Large intestine (tissue), 12 donors: ENCODE data around the gene SNW1. TPM values are rescaled to one million over a fixed set of nuclear protein-coding genes. Genes with fewer than 3 reads are reported as not detected.
"Not testable (repeated sequence)": the region's sequence is repeated elsewhere in the genome, so short reads cannot be mapped to it uniquely, and the experiment has no call there.

ENCODE experiments used
- DNase-seq, 2 donors: peaks; one replicate each; pipeline versions ENCODE4 v3.0.0 to v3.0.0-alpha.2; 2013
- H3K27ac ChIP-seq: one replicate; pipeline ENCODE4 v1.5.1; 2013; ENCODE audit warnings: low read length
- H3K27me3 ChIP-seq: 2 replicates; pipeline ENCODE4 v1.6.1; 2013; ENCODE audit warnings: low read length; ENCODE audit not compliant: control insufficient read depth, insufficient read depth
- H3K36me3 ChIP-seq: 2 replicates; pipeline ENCODE4 v1.6.1; 2013; ENCODE audit warnings: low read length; ENCODE audit not compliant: control insufficient read depth, insufficient read depth
- H3K4me1 ChIP-seq: one replicate; pipeline ENCODE4 v1.6.1; 2013; ENCODE audit warnings: low read length; ENCODE audit not compliant: control insufficient read depth, insufficient read depth
- H3K4me3 ChIP-seq: one replicate; pipeline ENCODE4 v1.5.1; 2013; ENCODE audit warnings: low read length
- H3K9me3 ChIP-seq: one replicate; pipeline ENCODE4 v1.6.1; 2013; ENCODE audit warnings: mild to moderate bottlenecking, low read depth, low read length, moderate library complexity; ENCODE audit not compliant: control insufficient read depth
- WGBS: methylation state at CpG from one replicate; pipeline ENCODE4 v1.1.5; 2013; ENCODE audit warnings: low lambda C conversion rate; ENCODE audit not compliant: insufficient coverage; 5-methylcytosine and 5-hydroxymethylcytosine counted together
- long read RNA-seq, 11 donors: transcript quantifications; one replicate each; lab custom pipeline, GENCODE V29; 2026
- polyA plus RNA-seq: library from polyadenylated mRNA; unstranded; fragments of 120-200 nt; gene quantifications from one replicate; pipeline ENCODE4 v1.2.1, GENCODE V29; 2013

SNW1 gene
- polyA plus RNA-seq, result 65.3 TPM
- long read RNA-seq, donor 1, transcript SNW1-201 (14 exons, 2,163 nt), result major isoform, 10 of 12 reads
- long read RNA-seq, donor 1, partial matches to known transcripts, result 0 of 12 reads
- long read RNA-seq, donor 1, other reads (novel, unspliced or antisense), result 0 of 12 reads
- long read RNA-seq, donor 2, transcript SNW1-201 (14 exons, 2,163 nt), result major isoform, 11 of 44 reads
- long read RNA-seq, donor 2, partial matches to known transcripts, result 29 of 44 reads
- long read RNA-seq, donor 2, other reads (novel, unspliced or antisense), result 0 of 44 reads
- long read RNA-seq, donor 3, result 0 reads
- long read RNA-seq, donor 4, partial matches to known transcripts, result 0 of 3 reads
- long read RNA-seq, donor 4, other reads (novel, unspliced or antisense), result 0 of 3 reads
- long read RNA-seq, donor 5, transcript SNW1-201 (14 exons, 2,163 nt), result major isoform, 9 of 10 reads
- long read RNA-seq, donor 5, partial matches to known transcripts, result 0 of 10 reads
- long read RNA-seq, donor 5, other reads (novel, unspliced or antisense), result 0 of 10 reads
- long read RNA-seq, donor 6, partial matches to known transcripts, result 25 of 30 reads
- long read RNA-seq, donor 6, other reads (novel, unspliced or antisense), result 0 of 30 reads
- long read RNA-seq, donor 7, partial matches to known transcripts, result 6 of 10 reads
- long read RNA-seq, donor 7, other reads (novel, unspliced or antisense), result 0 of 10 reads
- long read RNA-seq, donor 8, transcript SNW1-201 (14 exons, 2,163 nt), result major isoform, 6 of 45 reads
- long read RNA-seq, donor 8, partial matches to known transcripts, result 34 of 45 reads
- long read RNA-seq, donor 8, other reads (novel, unspliced or antisense), result 0 of 45 reads
- long read RNA-seq, donor 9, transcript SNW1-201 (14 exons, 2,163 nt), result major isoform, 6 of 29 reads
- long read RNA-seq, donor 9, partial matches to known transcripts, result 21 of 29 reads
- long read RNA-seq, donor 9, other reads (novel, unspliced or antisense), result 0 of 29 reads
- long read RNA-seq, donor 10, transcript SNW1-201 (14 exons, 2,163 nt), result major isoform, 9 of 27 reads
- long read RNA-seq, donor 10, partial matches to known transcripts, result 16 of 27 reads
- long read RNA-seq, donor 10, other reads (novel, unspliced or antisense), result 0 of 27 reads
- long read RNA-seq, donor 11, transcript SNW1-201 (14 exons, 2,163 nt), result major isoform, 7 of 20 reads
- long read RNA-seq, donor 11, partial matches to known transcripts, result 9 of 20 reads
- long read RNA-seq, donor 11, other reads (novel, unspliced or antisense), result 0 of 20 reads

DNA sequence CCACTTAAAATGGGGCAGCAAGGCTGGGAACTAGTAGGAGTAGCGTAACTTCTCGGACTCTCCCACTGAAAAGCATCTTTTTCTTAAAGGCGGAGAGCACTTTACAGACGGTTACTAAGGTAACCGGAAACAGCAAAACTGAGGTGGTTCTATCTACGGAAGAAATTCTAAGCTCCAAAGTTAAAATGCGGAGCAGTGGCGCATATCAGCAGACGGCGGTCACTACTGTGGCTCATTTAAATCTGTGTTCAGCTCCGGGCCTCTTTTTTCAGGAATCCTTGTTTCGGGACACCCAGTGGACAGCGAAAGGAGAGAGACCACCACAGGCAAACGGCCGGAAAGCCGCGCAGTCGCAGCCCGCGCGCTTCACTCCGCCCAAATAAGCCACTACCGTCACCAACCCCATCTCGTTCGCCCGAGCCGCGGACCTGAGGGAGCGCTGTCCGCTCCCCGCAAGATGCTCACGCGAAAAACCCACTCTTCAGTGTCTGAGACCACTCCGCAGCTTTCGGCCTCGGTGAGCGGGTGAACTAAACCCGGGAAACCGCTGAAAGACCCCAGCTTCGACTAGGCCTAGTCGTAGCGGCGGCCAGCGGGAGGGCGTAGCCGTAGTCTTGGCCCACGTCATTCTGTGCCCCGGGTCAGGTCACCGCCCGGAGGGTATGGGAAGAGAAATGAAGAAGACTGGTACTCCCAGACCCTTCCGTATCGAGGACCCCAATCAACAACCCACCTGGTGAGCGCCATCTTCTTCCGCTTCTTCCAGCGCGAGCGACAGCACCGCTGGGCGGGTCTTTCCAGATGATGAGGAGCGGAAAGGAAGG lies at the start of gene SNW1:
TSS of gene SNW1 (minus strand) at position 776 of the 824 bp plus-strand sequence. CDS start at position 747, 29 bp downstream.
- peak within 1 kb of the TSS; percentile 94 for H3K4me3 ChIP-seq
- H3K36me3 ChIP-seq, result peaks cover 11% of the 10 kb centered on the region
- no peaks in the 10 kb centered on the region for H3K9me3 ChIP-seq
- no peaks in the 10 kb centered on the region for H3K27me3 ChIP-seq
- DNase-seq, result peak; percentile 95
- no CpG with 5 or more reads among the region's 60 CpGs for WGBS
- peaks cover 6% of the 10 kb centered on the region for H3K4me1 ChIP-seq
- H3K27ac ChIP-seq, result peak within 1 kb of the TSS; percentile 83

DNA sequence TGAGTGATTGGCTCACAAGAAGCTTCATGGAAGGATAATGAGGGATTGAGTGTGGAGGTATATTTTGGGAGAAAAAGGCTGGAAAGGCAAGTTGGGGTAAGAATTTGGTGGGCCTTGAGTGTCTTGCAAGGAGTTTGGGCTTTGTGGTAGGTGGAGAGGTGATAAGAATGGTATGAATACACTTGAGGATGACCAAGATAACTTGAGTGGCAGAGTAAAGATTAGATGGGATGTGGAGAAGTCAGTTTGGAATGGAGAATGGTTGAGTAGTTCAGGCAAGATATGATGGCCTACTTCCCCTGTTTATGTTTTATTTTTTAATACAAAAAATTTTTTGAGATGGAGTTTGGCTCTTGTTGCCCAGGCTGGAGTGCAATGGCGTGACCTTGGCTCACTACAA lies 48.1 kb upstream of the SNW1 start:
- no peaks in the 10 kb centered on the region for H3K36me3 ChIP-seq
- no peak for DNase-seq
- no peaks in the 10 kb centered on the region for H3K4me1 ChIP-seq
- WGBS, result no CpG with 5 or more reads among the region's 1 CpG
- no peaks in the 10 kb centered on the region for H3K9me3 ChIP-seq
- H3K27me3 ChIP-seq, result no peaks in the 10 kb centered on the region
- H3K27ac ChIP-seq, result no peak overlapping the region
- no peak overlapping the region for H3K4me3 ChIP-seq

DNA sequence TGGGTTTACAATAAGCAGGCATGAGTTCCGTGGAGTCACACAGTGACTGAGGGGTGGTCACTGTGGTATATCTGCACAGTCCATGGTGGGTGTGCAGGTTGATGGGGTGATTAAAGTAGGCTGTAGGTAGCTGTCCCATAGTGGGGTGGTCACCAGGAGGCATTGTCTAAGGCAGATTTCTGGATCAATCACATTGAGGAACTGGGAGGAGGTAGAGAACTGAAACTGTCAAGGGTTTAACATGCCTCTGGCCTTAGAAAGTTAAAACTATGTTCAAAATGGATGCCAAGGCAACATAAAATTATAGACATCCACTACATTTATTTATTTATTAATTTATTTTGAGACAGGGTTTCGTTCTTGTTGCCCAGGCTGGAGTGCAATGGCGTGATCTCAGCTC lies 47.3 kb upstream of the SNW1 start:
- no peak overlapping the region for H3K27ac ChIP-seq
- no peaks in the 10 kb centered on the region for H3K9me3 ChIP-seq
- H3K36me3 ChIP-seq, result no peaks in the 10 kb centered on the region
- no peak for DNase-seq
- no CpG with 5 or more reads among the region's 3 CpGs for WGBS
- no peaks in the 10 kb centered on the region for H3K4me1 ChIP-seq
- H3K27me3 ChIP-seq, result no peaks in the 10 kb centered on the region
- no peak overlapping the region for H3K4me3 ChIP-seq

DNA sequence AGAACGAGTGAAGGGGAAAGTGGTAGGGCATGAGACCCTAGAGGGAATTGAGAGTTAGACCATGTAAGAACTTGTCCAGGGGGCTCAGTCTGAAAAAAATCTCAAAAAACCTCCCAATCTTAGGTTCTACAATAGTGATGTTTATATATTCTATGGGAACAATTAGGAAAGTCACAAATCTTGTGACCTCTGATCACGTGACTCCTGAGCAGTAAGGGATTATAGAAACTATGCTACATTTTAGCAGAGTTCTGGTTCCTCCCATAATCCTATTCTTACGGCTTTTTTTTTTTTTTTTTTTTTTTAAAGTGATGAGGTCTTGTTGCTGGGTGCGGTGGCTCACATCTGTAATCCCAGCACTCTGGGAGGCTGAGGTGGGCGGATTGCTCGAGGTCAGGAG lies 44.8 kb upstream of the SNW1 start:
- H3K4me1 ChIP-seq, result no peaks in the 10 kb centered on the region
- H3K4me3 ChIP-seq, result no peak overlapping the region
- WGBS, result no CpG with 5 or more reads among the region's 6 CpGs
- no peaks in the 10 kb centered on the region for H3K9me3 ChIP-seq
- H3K27me3 ChIP-seq, result no peaks in the 10 kb centered on the region
- no peak overlapping the region for H3K27ac ChIP-seq
- H3K36me3 ChIP-seq, result no peaks in the 10 kb centered on the region
- no peak for DNase-seq

DNA sequence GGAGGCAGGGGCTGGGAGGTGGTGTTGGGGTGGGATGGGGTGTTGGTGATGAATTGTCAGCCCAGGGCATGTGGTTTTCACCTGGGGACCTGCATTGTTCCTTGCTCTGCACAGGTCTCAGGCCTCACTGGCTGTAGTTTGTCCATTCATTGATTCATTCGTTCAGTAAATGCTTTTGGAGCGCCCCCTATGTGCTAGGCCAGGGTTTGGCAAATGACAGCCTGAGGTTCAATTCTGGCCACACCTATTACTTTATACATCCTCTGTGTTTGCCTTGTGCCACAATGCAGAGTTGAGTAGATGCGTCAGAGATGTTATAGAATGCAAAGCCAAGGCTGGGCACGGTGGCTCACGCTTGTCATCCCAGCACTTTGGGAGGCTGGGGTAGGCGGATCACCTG lies 43.6 kb upstream of the SNW1 start:
- Histone ChIP-seq H3K4me1 (peaks cover under 1% of the 10 kb centered on the region), H3K27me3 (no peaks in the 10 kb centered on the region), H3K36me3 (no peaks in the 10 kb centered on the region), H3K4me3 (no peak overlapping the region), H3K27ac (no peak overlapping the region), H3K9me3 (no peaks in the 10 kb centered on the region)
- no CpG with 5 or more reads among the region's 6 CpGs for WGBS
- DNase-seq, result no peak

DNA sequence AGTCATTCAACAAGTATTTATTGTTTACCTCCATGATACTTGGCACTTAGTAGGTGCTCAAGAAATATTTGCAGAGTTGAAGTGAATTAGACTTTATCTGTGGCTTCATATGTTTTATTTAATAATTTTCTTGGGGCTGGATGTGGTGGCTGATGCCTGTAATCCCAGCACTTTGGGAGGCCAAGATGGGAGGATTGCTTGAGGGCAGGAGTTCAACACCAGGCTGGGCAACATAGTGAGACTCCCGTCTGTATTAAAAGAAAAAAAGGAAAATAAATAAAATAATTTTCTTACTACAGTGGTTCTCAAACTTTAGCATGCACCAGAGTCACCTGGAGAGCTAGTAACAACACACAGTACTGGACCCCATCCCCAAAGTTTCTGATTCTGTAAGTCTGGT lies 39.9 kb upstream of the SNW1 start:
- DNase-seq, result no peak
- no CpG with 5 or more reads among the region's 1 CpG for WGBS
- no peaks in the 10 kb centered on the region for H3K9me3 ChIP-seq
- H3K4me3 ChIP-seq, result peak overlapping the region; percentile 85
- H3K27me3 ChIP-seq, result no peaks in the 10 kb centered on the region
- peak overlapping the region; percentile 69 for H3K27ac ChIP-seq
- H3K4me1 ChIP-seq, result peaks cover 4% of the 10 kb centered on the region
- no peaks in the 10 kb centered on the region for H3K36me3 ChIP-seq

DNA sequence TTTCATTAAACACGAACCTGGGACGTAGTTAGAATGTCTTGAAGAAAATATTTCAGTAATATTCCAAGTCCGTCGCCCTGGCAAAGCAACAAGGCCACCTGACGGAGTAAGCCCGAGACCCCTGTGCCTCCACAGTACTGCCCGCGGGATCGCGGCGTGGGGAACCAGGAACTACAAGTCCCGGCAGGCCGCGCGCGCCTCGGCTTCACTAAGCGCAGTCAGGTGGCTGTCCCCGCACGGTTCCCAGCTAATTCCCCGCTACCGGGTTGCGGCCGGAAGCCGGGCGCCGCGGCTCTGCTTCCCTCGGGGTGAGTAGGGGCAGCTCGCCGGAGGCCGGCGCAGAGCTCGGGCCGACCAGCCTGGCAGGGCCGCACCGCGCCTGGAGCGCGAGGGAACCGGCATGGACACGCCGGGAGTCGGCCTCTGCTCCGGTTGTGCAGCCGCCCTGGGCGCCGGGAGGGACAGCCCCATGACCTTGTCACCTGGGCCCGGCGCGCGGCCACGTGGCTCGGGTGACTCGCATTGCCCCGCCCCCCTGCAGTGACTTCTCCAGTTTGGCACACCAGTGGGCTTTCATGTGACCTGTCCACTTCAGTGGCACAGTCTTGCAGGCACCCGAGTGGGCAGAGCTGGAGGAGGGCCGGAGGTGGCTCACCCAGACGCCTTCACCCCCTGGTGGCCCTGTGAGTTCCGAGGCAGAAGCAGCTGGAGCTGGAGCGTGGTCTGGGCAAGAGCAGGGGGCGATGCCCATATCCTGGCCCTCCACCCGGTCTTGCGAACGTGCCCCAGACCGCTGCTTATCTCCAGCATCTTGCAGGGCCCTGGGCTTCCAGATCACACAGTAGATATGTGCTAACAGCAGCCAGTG lies 39.1 kb upstream of the SNW1 start, which contains the start of gene ADCK1:
TSS of gene ADCK1 (plus strand) at position 247 of the 868 bp plus-strand sequence. CDS start 18,870 bp downstream, outside the sequence.
- no peaks in the 10 kb centered on the region for H3K36me3 ChIP-seq
- no peaks in the 10 kb centered on the region for H3K27me3 ChIP-seq
- peak within 1 kb of the TSS; percentile 69 for H3K27ac ChIP-seq
- peak within 1 kb of the TSS; percentile 85 for H3K4me3 ChIP-seq
- peak; percentile 76 to 93 for DNase-seq
- no CpG with 5 or more reads among the region's 66 CpGs for WGBS
- peaks cover 4% of the 10 kb centered on the region for H3K4me1 ChIP-seq
- H3K9me3 ChIP-seq, result no peaks in the 10 kb centered on the region

DNA sequence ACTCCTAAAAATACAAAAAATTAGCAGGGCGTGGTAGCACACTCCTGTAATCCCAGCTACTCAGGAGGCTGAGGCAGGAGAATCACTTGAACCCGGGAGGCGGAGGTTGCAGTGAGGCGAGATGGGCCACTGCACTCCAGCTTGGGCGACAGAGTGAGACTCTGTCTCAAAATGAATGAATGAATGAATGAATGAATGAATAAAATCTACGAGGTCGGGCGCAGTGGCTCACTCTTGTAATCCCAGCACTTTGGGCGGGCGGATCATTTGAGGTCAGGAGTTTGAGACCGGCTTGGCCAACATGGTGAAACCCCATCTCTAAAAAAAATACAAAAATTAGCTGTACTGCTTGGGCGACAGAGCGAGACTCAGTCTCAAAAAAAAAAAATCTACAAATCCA lies 38.5 kb upstream of the SNW1 start:
- Histone ChIP-seq H3K27ac (peak overlapping the region; percentile 69), H3K4me3 (peak overlapping the region; percentile 85)
- H3K9me3 ChIP-seq, H3K27me3 ChIP-seq, DNase-seq, H3K36me3 ChIP-seq, H3K4me1 ChIP-seq: not testable (repeated sequence)
- WGBS, result no CpG with 5 or more reads among the region's 13 CpGs

DNA sequence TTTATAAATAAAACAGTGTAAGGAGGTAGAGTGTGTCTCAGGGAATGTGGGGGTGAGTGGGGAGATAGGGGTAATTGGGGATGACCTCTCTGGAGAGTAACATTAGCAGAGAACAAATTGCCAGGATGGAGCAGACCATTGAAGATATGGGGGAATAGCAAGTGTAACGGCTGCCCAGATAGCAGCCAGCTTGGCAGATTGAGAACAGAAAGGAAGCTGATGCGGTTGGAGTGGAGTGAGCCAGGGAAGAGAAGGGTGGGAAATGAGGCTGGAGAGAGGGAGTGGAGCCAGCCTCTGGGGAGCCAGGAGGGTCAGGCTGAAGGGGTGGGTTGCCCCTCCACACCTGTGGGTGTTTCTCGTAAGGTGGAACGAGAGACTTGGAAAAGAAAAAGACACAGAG lies 33.4 kb upstream of the SNW1 start:
- no peaks in the 10 kb centered on the region for H3K36me3 ChIP-seq
- no peak for DNase-seq
- H3K9me3 ChIP-seq, result no peaks in the 10 kb centered on the region
- H3K4me3 ChIP-seq, result no peak overlapping the region
- 80% methylated on average over 1 of the region's 4 CpGs for WGBS
- no peaks in the 10 kb centered on the region for H3K27me3 ChIP-seq
- no peak overlapping the region for H3K27ac ChIP-seq
- peaks cover 5% of the 10 kb centered on the region for H3K4me1 ChIP-seq
